NB4 (cell line): Measurements from ENCODE around the gene ABHD17A.

Source experiments
- DNase-seq: peaks from one replicate; pipeline ENCODE4 v3.0.0; 2010; ENCODE audit warnings: low read depth
- H3K4me3 ChIP-seq: one replicate; pipeline ENCODE4 v1.5.1; 2011; ENCODE audit warnings: mild to moderate bottlenecking, low read depth, low read length, moderate library complexity
- CTCF ChIP-seq: IDR thresholded peaks from one replicate; pipeline ENCODE4 v1.5.1; 2012; ENCODE audit warnings: low read depth, low read length
- MAX ChIP-seq: IDR thresholded peaks from 2 replicates; pipeline ENCODE4 v1.6.1; 2011; ENCODE audit warnings: low read depth, low read length
- MYC ChIP-seq: IDR thresholded peaks from 2 replicates; pipeline ENCODE4 v1.6.1; 2011; ENCODE audit warnings: low read depth, low read length
- POLR2A ChIP-seq: IDR thresholded peaks from 2 replicates; pipeline ENCODE4 v1.6.1; 2011; ENCODE audit warnings: mild to moderate bottlenecking; ENCODE audit not compliant: insufficient read length; ENCODE audit errors: extremely low read depth

The ABHD17A gene

GRCh38 chr19:1920644-1921043, 35.3 kb upstream of the ABHD17A start:
- no peak for DNase-seq
- H3K4me3 ChIP-seq = no peak overlapping the region
- TF ChIP-seq MYC (no peak), MAX (no peak)

- DNase-seq = no peak
- no peak overlapping the region for H3K4me3 ChIP-seq
- TF ChIP-seq CTCF (no peak), MAX (no peak), MYC (no peak), POLR2A (no peak)
These were observed 33.7 kb upstream of the ABHD17A start for GRCh38 chr19:1918975-1919374.

- H3K4me3 ChIP-seq = no peak overlapping the region
- no peak for DNase-seq
These were observed 32.6 kb upstream of the ABHD17A start for GRCh38 chr19:1917926-1918325.

GRCh38 chr19:1917146-1917545, 31.9 kb upstream of the ABHD17A start:
- TF ChIP-seq POLR2A (no peak), MYC (no peak), CTCF (no peak), MAX (no peak)
- no peak overlapping the region for H3K4me3 ChIP-seq
- no peak for DNase-seq

More at GRCh38 chr19:1917926-1918325, 32.6 kb upstream of the ABHD17A start:
- TF ChIP-seq CTCF = no peak
- no peak for TF ChIP-seq MAX
- no peak for TF ChIP-seq POLR2A
- no peak for TF ChIP-seq MYC

- no peak overlapping the region for H3K4me3 ChIP-seq
- no peak for DNase-seq
- TF ChIP-seq CTCF = no peak
- no peak for TF ChIP-seq MYC
- TF ChIP-seq POLR2A = no peak
- no peak for TF ChIP-seq MAX
These were observed 29.6 kb upstream of the ABHD17A start for GRCh38 chr19:1914826-1915341.

GRCh38 chr19:1913781-1914577, 28.7 kb upstream of the ABHD17A start:
- TF ChIP-seq CTCF (no peak), MAX (no peak), MYC (no peak), POLR2A (no peak)
- DNase-seq = no peak
- H3K4me3 ChIP-seq = no peak overlapping the region
